K562 (cell line): ENCODE results near the gene ADD3. TPM values are rescaled to one million over a fixed set of nuclear protein-coding genes. Genes with fewer than 3 reads are reported as not detected.

Source experiments
- ATAC-seq: fragments of 200-7000 bp; cut with Tn5 transposase; 3 replicates; pipeline ENCODE4 v1.9.1; 2020; ENCODE audit warnings: moderate library complexity
- BruUV-seq: library from RNA; stranded (reverse); fragments of 400-500 nt; replicated peaks from 2 replicates; lab custom pipeline; 2021; lab: Mats Ljungman, UMichigan
- CTCF ChIA-PET: fragments of 300-600 bp; formaldehyde crosslinking; extraction: SDS; loops from one replicate; lab custom pipeline; 2021; ENCODE audit warnings: low intra/inter-chr PET ratio; lab: Yijun Ruan, JAX
- POLR2A ChIA-PET: fragments of 300-600, 350-650 bp; sonication (Branson Sonifier 250); formaldehyde crosslinking; extraction: SDS; loops from one replicate; lab custom pipeline; 2021; ENCODE audit warnings: antibody characterized with exemption, inconsistent platforms; lab: Yijun Ruan, JAX
- DNase-seq, 4 experiments: peaks; one replicate each; pipeline versions ENCODE4 v3.0.0 to v3.0.0-alpha.2; 2011 to 2018; ENCODE audit warnings: low spot score in 3 of 4, mixed read lengths in 3 of 4; ENCODE audit errors: extremely low read depth in 1 of 4
- FAIRE-seq: peaks from 2 replicates; lab custom pipeline; 2011; peaks lifted over from hg19 to GRCh38; lab: Jason Lieb, UNC
- H2AFZ ChIP-seq: 2 replicates; pipeline ENCODE4 v1.6.0; 2011; ENCODE audit warnings: low read depth, low read length, control low read depth, inconsistent platforms
- H3K27ac ChIP-seq: fragments of 200-600 bp; 3 replicates; pipeline ENCODE4 v1.8.0; 2011; ENCODE audit warnings: low read depth, mild to moderate bottlenecking, control low read depth, inconsistent platforms, low read length, moderate library complexity, mixed read lengths; ENCODE audit errors: extremely low read depth
- H3K27me3 ChIP-seq, 2 experiments: fragments of 300-600 bp in 1 of 2; 2 replicates in 1 of 2; 3 replicates in 1 of 2; pipeline versions ENCODE4 v1.6.0 to v1.8.0; 2011; ENCODE audit warnings: inconsistent platforms in 2 of 2, low read length in 2 of 2, mild to moderate bottlenecking in 1 of 2, mixed read lengths in 1 of 2, moderate library complexity in 1 of 2; ENCODE audit not compliant: control insufficient read depth in 2 of 2, insufficient read depth in 2 of 2
- H3K36me3 ChIP-seq: fragments of 300-600 bp; 3 replicates; pipeline ENCODE4 v1.8.0; 2011; ENCODE audit warnings: mild to moderate bottlenecking, low read length, inconsistent platforms; ENCODE audit not compliant: control insufficient read depth, insufficient read depth
- H3K4me1 ChIP-seq, 2 experiments: fragments of 200-600 bp in 1 of 2; replicated peaks in 1 of 2; 2 replicates in 1 of 2; 3 replicates in 1 of 2; pipeline versions ENCODE4 v1.5.1 to v1.8.0; 2011; ENCODE audit warnings: inconsistent platforms in 2 of 2, low read length in 2 of 2, mild to moderate bottlenecking in 1 of 2, mixed read lengths in 1 of 2, moderate library complexity in 1 of 2; ENCODE audit not compliant: control insufficient read depth in 2 of 2, insufficient read depth in 2 of 2
- H3K4me2 ChIP-seq: 2 replicates; pipeline ENCODE4 v1.6.1; 2011; ENCODE audit warnings: low read length, control low read depth, inconsistent platforms, mixed read lengths; ENCODE audit not compliant: insufficient read depth
- H3K4me3 ChIP-seq: fragments of 200-600 bp; sonication (generic), shearing (Covaris generic); 2 replicates; pipeline ENCODE4 v1.5.1; 2016; ENCODE audit warnings: control low read depth, inconsistent platforms
- H3K79me2 ChIP-seq: fragments of 200-600 bp; 3 replicates; pipeline ENCODE4 v1.8.0; 2011; ENCODE audit warnings: low read length, inconsistent platforms; ENCODE audit not compliant: control insufficient read depth, insufficient read depth
- H3K9ac ChIP-seq, 2 experiments: 2 replicates each; pipeline versions ENCODE4 v1.6.0 to v1.6.1; 2011; ENCODE audit warnings: low read depth in 2 of 2, low read length in 2 of 2, control low read depth in 1 of 2, inconsistent platforms in 1 of 2, mild to moderate bottlenecking in 1 of 2, mixed read lengths in 1 of 2; ENCODE audit not compliant: insufficient read depth in 1 of 2
- H3K9me1 ChIP-seq: one replicate; pipeline ENCODE4 v1.6.0; 2011; ENCODE audit warnings: inconsistent platforms, mild to moderate bottlenecking, low read length, moderate library complexity; ENCODE audit not compliant: control insufficient read depth, insufficient read depth
- H3K9me3 ChIP-seq: replicated peaks from 2 replicates; pipeline ENCODE4 v1.5.1; 2011; ENCODE audit warnings: low read depth, low read length, inconsistent platforms; ENCODE audit not compliant: control insufficient read depth, insufficient read depth
- H4K20me1 ChIP-seq: replicated peaks from 2 replicates; pipeline ENCODE4 v1.6.1; 2011; ENCODE audit warnings: low read length, inconsistent platforms, mixed read lengths; ENCODE audit not compliant: control insufficient read depth, insufficient read depth
- BACH1 ChIP-seq: fragments of 200-800 bp; sonication (Bioruptor generic); IDR thresholded peaks from 2 replicates; pipeline ENCODE4 v1.6.1; 2016; ENCODE audit warnings: missing genetic modification characterization, missing compliant biosample characterization
- CCAR2 ChIP-seq: fragments of 200-400 bp; formaldehyde crosslinking; IDR thresholded peaks from 2 replicates; pipeline ENCODE4 v1.6.1; 2017; ENCODE audit warnings: mild to moderate bottlenecking, low read depth, low read length
- DNMT1 ChIP-seq: fragments of 450-650 bp; IDR thresholded peaks from 2 replicates; pipeline ENCODE4 v1.6.1; 2016; ENCODE audit warnings: antibody characterized with exemption, mild to moderate bottlenecking
- EP400 ChIP-seq: fragments of 450-650 bp; IDR thresholded peaks from 2 replicates; pipeline ENCODE4 v1.6.1; 2017; ENCODE audit warnings: antibody characterized with exemption, mild to moderate bottlenecking, moderate library complexity
- NRF1 ChIP-seq, 2 experiments: fragments of 450-650 bp; IDR thresholded peaks in 1 of 2; conservative IDR thresholded peaks in 1 of 2; 2 replicates each; pipeline ENCODE4 v1.6.1; 2014; ENCODE audit warnings: mild to moderate bottlenecking in 2 of 2
- ZNF57 ChIP-seq: fragments of 450-650 bp; formaldehyde crosslinking; IDR thresholded peaks from 2 replicates; pipeline ENCODE4 v1.4.0; 2020; ENCODE audit warnings: mild to moderate bottlenecking, moderate library complexity
- ZNF644 ChIP-seq: fragments of 200-800 bp; sonication (Bioruptor generic); IDR thresholded peaks from 2 replicates; pipeline ENCODE4 v1.6.1; 2016; ENCODE audit warnings: low read depth, missing genetic modification characterization, missing compliant biosample characterization
- WGBS: fragments of 100-300 bp; shearing (Covaris generic); methylation state at CpG from one replicate; pipeline ENCODE4 v1.1.6; 2016; ENCODE audit warnings: low coverage, mixed read lengths; ENCODE audit not compliant: insufficient coverage; ENCODE audit errors: missing lambda C conversion rate; 5-methylcytosine and 5-hydroxymethylcytosine counted together
- in situ Hi-C: fragments of 300-500 bp; cut with MboI; formaldehyde crosslinking; loops from 4 replicates; pipeline ENCODE4 v1.15.0; 2018; ENCODE audit warnings: inconsistent platforms, mixed read lengths
- intact Hi-C: fragments of 100-400 bp; cut with micrococcal nuclease; formaldehyde crosslinking; loops from 2 replicates; pipeline ENCODE4 v1.14.2; 2022
- polyA plus RNA-seq, 8 experiments: library from polyadenylated mRNA; depleted of rRNA in 4 of 8; stranded (reverse) in 5 of 8; unstranded in 3 of 8; fragments of >200 nt; fragmentation: Nextera tagmentation in 2 of 8; fragmentation: Illumina TruSeq in 1 of 8; extraction: Ambion mirVana in 2 of 8; extraction: Trizol in 1 of 8; gene quantifications; 2 replicates each; pipeline versions ENCODE4 v1.2.1 to v1.2.3, GENCODE V29; 2011 to 2014; ENCODE audit warnings: inconsistent platforms in 1 of 8, missing spikeins in 1 of 8
- total RNA-seq, 7 experiments: library from RNA; depleted of rRNA in 6 of 7; stranded (reverse); fragments of >200 nt in 6 of 7; fragmentation: Illumina TruSeq in 2 of 7; extraction: Trizol in 2 of 7; gene quantifications; 2 replicates each; pipeline versions ENCODE4 v1.2.1 to v1.2.3, GENCODE V29; 2011 to 2021; ENCODE audit warnings: low replicate concordance in 1 of 7
- TF ChIP-seq, protein P1 (sequence below): fragments of 450-650 bp; IDR thresholded peaks from 2 replicates; pipeline ENCODE4 v1.6.1; 2017; ENCODE audit warnings: antibody characterized with exemption, mild to moderate bottlenecking
- TF ChIP-seq, protein P2 (sequence below), 2 experiments: fragments of 450-650 bp in 1 of 2; IDR thresholded peaks; 2 replicates each; pipeline ENCODE4 v1.6.1; 2011 to 2017; ENCODE audit warnings: low read depth in 2 of 2, antibody characterized with exemption in 1 of 2, borderline replicate concordance in 1 of 2, low read length in 1 of 2, mild to moderate bottlenecking in 1 of 2, mixed read lengths in 1 of 2; ENCODE audit not compliant: control insufficient read depth in 1 of 2
- TF ChIP-seq, protein P3 (sequence below): fragments of 250-450 bp; sonication (Bioruptor Pico); IDR thresholded peaks from 2 replicates; pipeline ENCODE4 v1.9.0; 2021; ENCODE audit warnings: mild to moderate bottlenecking

ADD3 gene
- total and polyA plus RNA-seq, 9 of the 15 experiments (the other 6 are each of a cell fraction or from before 2014, with no cell fraction given): 13.2 to 125 (median 31.7) TPM

DNA sequence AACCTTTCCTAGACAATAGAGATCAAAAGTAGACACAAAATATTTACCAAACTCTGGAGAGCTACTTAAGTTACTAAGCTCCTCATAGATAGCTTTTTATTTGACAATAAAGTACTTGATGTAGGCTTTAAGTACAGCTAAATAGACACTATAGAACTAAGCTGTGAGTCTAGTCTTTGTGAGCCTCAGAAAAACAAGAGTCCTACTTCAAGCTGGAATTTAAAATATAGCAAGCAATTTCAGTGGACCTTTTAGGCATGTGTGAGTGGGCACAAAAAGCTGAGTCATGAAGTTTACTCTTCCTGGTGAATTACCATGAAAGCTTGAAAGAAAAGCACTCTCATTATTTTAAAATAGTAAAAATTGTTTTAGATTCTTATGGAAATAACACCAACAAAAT lies 76.1 kb downstream of the ADD3 start (continued):
- TF ChIP-seq, protein P1, sequence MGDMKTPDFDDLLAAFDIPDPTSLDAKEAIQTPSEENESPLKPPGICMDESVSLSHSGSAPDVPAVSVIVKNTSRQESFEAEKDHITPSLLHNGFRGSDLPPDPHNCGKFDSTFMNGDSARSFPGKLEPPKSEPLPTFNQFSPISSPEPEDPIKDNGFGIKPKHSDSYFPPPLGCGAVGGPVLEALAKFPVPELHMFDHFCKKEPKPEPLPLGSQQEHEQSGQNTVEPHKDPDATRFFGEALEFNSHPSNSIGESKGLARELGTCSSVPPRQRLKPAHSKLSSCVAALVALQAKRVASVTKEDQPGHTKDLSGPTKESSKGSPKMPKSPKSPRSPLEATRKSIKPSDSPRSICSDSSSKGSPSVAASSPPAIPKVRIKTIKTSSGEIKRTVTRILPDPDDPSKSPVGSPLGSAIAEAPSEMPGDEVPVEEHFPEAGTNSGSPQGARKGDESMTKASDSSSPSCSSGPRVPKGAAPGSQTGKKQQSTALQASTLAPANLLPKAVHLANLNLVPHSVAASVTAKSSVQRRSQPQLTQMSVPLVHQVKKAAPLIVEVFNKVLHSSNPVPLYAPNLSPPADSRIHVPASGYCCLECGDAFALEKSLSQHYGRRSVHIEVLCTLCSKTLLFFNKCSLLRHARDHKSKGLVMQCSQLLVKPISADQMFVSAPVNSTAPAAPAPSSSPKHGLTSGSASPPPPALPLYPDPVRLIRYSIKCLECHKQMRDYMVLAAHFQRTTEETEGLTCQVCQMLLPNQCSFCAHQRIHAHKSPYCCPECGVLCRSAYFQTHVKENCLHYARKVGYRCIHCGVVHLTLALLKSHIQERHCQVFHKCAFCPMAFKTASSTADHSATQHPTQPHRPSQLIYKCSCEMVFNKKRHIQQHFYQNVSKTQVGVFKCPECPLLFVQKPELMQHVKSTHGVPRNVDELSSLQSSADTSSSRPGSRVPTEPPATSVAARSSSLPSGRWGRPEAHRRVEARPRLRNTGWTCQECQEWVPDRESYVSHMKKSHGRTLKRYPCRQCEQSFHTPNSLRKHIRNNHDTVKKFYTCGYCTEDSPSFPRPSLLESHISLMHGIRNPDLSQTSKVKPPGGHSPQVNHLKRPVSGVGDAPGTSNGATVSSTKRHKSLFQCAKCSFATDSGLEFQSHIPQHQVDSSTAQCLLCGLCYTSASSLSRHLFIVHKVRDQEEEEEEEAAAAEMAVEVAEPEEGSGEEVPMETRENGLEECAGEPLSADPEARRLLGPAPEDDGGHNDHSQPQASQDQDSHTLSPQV: peak; percentile 69
- TF ChIP-seq NRF1 (conservative IDR thresholded peaks at IDR 0.05 in 1 of 2, IDR thresholded peaks at IDR 0.05 in 1 of 2) (0 out of 4 replicates have a peak, but pooled peaks of 1 of the 2 experiments have one; percentile 11), BACH1 (peak; percentile 83)
- TF ChIP-seq, all 486 proteins: peak for 18

DNA sequence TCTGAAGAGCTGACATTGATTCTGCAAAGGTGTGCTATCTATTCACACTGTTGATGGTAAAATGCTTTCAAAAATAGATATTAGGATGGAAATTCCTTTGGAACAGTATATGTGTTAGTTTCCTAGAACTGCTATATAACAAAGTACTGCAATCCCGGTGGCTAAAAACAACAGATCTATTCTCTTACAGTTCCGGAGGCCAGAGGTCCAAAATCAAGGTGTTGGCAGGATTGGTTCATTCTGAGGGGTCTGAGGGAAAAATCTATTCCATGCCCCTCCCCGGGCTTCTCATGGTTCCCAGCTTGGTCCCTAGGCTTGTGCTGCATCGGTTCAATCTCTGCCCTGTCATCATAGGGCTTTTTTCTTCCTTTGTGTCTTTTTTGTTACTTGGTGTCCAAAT lies 79.9 kb downstream of the ADD3 start:
- BruUV-seq: no TSS peak
- Histone ChIP-seq H3K4me1 (peaks cover 1 to 12% of the 10 kb centered on the region in 2 experiments; a peak in 3 of 5 replicates), H3K9ac (no peak overlapping the region), H3K4me3 (no peak overlapping the region), H3K27me3 (no peaks in the 10 kb centered on the region), H3K36me3 (peaks cover 4% of the 10 kb centered on the region; the same call in 1 of the 3 replicates), H3K4me2 (no peak overlapping the region), H3K79me2 (peaks cover 40% of the 10 kb centered on the region), H3K9me1 (no peaks in the 10 kb centered on the region), H3K27ac (no peak overlapping the region), H2AFZ (no peak overlapping the region), H4K20me1 (no peaks in the 10 kb centered on the region), H3K9me3 (no peaks in the 10 kb centered on the region)
- in situ Hi-C loops (no loop called here), intact Hi-C loops (no loop called here)
- FAIRE-seq (no peak), ATAC-seq (no peak), DNase-seq (no peak)
- TF ChIP-seq, protein P2, sequence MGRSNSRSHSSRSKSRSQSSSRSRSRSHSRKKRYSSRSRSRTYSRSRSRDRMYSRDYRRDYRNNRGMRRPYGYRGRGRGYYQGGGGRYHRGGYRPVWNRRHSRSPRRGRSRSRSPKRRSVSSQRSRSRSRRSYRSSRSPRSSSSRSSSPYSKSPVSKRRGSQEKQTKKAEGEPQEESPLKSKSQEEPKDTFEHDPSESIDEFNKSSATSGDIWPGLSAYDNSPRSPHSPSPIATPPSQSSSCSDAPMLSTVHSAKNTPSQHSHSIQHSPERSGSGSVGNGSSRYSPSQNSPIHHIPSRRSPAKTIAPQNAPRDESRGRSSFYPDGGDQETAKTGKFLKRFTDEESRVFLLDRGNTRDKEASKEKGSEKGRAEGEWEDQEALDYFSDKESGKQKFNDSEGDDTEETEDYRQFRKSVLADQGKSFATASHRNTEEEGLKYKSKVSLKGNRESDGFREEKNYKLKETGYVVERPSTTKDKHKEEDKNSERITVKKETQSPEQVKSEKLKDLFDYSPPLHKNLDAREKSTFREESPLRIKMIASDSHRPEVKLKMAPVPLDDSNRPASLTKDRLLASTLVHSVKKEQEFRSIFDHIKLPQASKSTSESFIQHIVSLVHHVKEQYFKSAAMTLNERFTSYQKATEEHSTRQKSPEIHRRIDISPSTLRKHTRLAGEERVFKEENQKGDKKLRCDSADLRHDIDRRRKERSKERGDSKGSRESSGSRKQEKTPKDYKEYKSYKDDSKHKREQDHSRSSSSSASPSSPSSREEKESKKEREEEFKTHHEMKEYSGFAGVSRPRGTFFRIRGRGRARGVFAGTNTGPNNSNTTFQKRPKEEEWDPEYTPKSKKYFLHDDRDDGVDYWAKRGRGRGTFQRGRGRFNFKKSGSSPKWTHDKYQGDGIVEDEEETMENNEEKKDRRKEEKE (IDR thresholded peaks at IDR 0.05; ENCODE audit: borderline replicate concordance in 1 of 2, control insufficient read depth in 1 of 2, low read depth in 2 of 2, low read length in 1 of 2): no peak
- no peak for TF ChIP-seq DNMT1
- TF ChIP-seq, protein P3, sequence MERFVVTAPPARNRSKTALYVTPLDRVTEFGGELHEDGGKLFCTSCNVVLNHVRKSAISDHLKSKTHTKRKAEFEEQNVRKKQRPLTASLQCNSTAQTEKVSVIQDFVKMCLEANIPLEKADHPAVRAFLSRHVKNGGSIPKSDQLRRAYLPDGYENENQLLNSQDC: no peak
- TF ChIP-seq ZNF57: no peak
- no peak for TF ChIP-seq ZNF644
- TF ChIP-seq CCAR2: no peak
- TF ChIP-seq EP400: no peak
- ChIA-PET POLR2A (no interaction called here), CTCF (no interaction called here)
- 78% methylated on average over 4 of the region's 4 CpGs for WGBS
